ENCODE data around the gene NUP35. TPM values are rescaled to one million over a fixed set of nuclear protein-coding genes. Genes with fewer than 3 reads are reported as not detected.

The NUP35 gene
- total RNA-seq, 4 donors from 2014 or later, result 5.9 to 32.8 (median 19.0) TPM

DNA sequence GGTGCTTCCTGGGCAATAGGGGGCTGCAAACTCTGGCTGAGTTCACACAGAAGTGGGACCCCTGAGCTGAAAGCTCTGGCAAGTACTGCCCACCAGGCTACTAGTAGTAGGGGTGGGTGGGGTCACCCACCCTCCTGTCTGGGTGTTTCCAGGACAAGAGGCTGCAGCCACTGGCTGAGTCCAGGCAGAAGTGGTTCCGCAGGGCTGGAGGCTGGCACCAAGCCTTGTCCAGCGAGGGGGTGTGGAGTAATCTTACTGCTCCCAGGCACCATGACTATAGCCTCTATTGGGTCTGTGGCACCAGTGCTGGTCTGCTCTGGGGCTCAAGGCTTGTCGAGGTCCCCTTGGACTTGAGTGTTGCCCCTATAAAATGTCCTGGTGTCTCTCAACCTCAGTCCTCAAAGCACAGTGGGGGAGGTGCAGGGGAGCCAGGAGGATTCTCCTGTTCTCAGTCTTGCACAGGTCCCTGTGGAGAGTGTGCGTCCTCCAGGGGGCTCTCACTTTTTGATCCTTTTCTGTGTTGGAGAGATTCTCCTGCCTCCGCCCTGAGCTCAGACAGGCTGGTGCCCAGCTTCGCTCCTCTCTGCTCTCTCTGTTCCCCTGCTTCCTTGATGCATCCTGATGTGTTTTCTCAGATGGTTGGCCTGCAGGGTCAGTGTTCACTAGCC lies 48.1 kb downstream of the NUP35 start:
- DNase-seq, result no peak
- intact Hi-C loops (cut with DNase I; ENCODE audit: low total_unique reads), result no loop called here
- TF ChIP-seq, protein P1, sequence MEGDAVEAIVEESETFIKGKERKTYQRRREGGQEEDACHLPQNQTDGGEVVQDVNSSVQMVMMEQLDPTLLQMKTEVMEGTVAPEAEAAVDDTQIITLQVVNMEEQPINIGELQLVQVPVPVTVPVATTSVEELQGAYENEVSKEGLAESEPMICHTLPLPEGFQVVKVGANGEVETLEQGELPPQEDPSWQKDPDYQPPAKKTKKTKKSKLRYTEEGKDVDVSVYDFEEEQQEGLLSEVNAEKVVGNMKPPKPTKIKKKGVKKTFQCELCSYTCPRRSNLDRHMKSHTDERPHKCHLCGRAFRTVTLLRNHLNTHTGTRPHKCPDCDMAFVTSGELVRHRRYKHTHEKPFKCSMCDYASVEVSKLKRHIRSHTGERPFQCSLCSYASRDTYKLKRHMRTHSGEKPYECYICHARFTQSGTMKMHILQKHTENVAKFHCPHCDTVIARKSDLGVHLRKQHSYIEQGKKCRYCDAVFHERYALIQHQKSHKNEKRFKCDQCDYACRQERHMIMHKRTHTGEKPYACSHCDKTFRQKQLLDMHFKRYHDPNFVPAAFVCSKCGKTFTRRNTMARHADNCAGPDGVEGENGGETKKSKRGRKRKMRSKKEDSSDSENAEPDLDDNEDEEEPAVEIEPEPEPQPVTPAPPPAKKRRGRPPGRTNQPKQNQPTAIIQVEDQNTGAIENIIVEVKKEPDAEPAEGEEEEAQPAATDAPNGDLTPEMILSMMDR (IDR thresholded peaks at IDR 0.05), result no peak
- no peak for TF ChIP-seq POLR2A (IDR thresholded peaks at IDR 0.05)
- Histone ChIP-seq H3K4me3 (no peak overlapping the region), H3K9me3 (no peaks in the 10 kb centered on the region), H3K36me3 (no peaks in the 10 kb centered on the region), H3K4me1 (no peaks in the 10 kb centered on the region), H3K27ac (no peak overlapping the region), H3K27me3 (no peaks in the 10 kb centered on the region)

DNA sequence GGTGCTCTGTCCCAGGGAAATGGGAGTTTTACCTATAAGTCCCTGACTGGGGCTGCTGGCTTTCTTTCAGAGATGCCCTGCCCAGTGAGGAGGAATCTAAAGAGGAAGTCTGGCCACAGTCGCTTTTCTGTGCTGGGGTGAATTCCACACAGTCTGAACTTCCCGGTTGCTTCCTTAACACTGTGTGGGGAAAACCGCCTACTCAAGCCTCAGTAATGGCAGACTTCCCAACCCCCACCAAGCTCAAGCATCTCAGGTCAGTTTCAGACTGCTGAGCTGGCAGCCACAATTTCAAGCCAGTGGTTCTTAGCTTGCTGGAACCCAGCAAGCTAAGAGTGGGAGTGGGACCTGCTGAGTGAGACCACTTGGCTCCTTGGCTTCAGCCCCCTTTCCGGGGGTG lies 54.9 kb downstream of the NUP35 start:
- no peak overlapping the region for H3K27ac ChIP-seq
- no peak for DNase-seq
- no peaks in the 10 kb centered on the region for H3K27me3 ChIP-seq
- intact Hi-C loops (cut with DNase I; ENCODE audit: low total_unique reads), result no loop called here
- H3K36me3 ChIP-seq, result no peaks in the 10 kb centered on the region
- no peaks in the 10 kb centered on the region for H3K4me1 ChIP-seq
- no peak overlapping the region for H3K4me3 ChIP-seq
- no peaks in the 10 kb centered on the region for H3K9me3 ChIP-seq
- no peak for TF ChIP-seq POLR2A (IDR thresholded peaks at IDR 0.05)
- TF ChIP-seq, protein P1 (IDR thresholded peaks at IDR 0.05), result no peak

GRCh38 chr2:183185534-183185933 lies 61.3 kb downstream of the NUP35 start:
- no peak for DNase-seq
- Histone ChIP-seq H3K9me3 (no peaks in the 10 kb centered on the region), H3K27ac (no peak overlapping the region), H3K36me3 (no peaks in the 10 kb centered on the region), H3K4me3 (no peak overlapping the region), H3K27me3 (no peaks in the 10 kb centered on the region), H3K4me1 (no peaks in the 10 kb centered on the region)
- intact Hi-C loops (cut with DNase I; ENCODE audit: low total_unique reads), result no loop called here
- TF ChIP-seq POLR2A (IDR thresholded peaks at IDR 0.05), result no peak
- TF ChIP-seq, protein P1 (IDR thresholded peaks at IDR 0.05), result no peak

- Histone ChIP-seq H3K9me3 (no peaks in the 10 kb centered on the region), H3K4me3 (no peak overlapping the region), H3K27ac (no peak overlapping the region), H3K4me1 (no peaks in the 10 kb centered on the region), H3K27me3 (no peaks in the 10 kb centered on the region), H3K36me3 (no peaks in the 10 kb centered on the region)
- intact Hi-C loops (cut with DNase I; ENCODE audit: low total_unique reads), result no loop called here
- DNase-seq, result no peak
- no peak for TF ChIP-seq POLR2A (IDR thresholded peaks at IDR 0.05)
- TF ChIP-seq, protein P1 (IDR thresholded peaks at IDR 0.05), result no peak
Measured at GRCh38 chr2:183186296-183186695, 62.1 kb downstream of the NUP35 start.

- H3K27ac ChIP-seq, result no peak overlapping the region
- DNase-seq, result no peak
- no peaks in the 10 kb centered on the region for H3K36me3 ChIP-seq
- no peaks in the 10 kb centered on the region for H3K27me3 ChIP-seq
- no peak overlapping the region for H3K4me3 ChIP-seq
- TF ChIP-seq POLR2A (IDR thresholded peaks at IDR 0.05), result no peak
- TF ChIP-seq, protein P1 (IDR thresholded peaks at IDR 0.05), result no peak
- intact Hi-C loops (cut with DNase I; ENCODE audit: low total_unique reads), result no loop called here
- H3K4me1 ChIP-seq, result no peaks in the 10 kb centered on the region
- H3K9me3 ChIP-seq, result no peaks in the 10 kb centered on the region
Measured at GRCh38 chr2:183186766-183187165, 62.5 kb downstream of the NUP35 start.

All from uterus (tissue), 4 donors.